PC-3 (cell line): ENCODE measurements around the gene WNT7B. TPM values are rescaled to one million over a fixed set of nuclear protein-coding genes. Genes with fewer than 3 reads are reported as not detected.

Source experiments
- ATAC-seq: fragments of 200-7000 bp; cut with Tn5 transposase; 2 replicates; pipeline ENCODE4 v1.9.1; 2020; ENCODE audit warnings: mild to moderate bottlenecking, moderate library complexity
- BruUV-seq: library from RNA; stranded (reverse); fragments of 400-500 nt; replicated peaks from 2 replicates; lab custom pipeline; 2021; lab: Mats Ljungman, UMichigan
- CTCF ChIA-PET: fragments of 300-600 bp; sonication (Branson Sonifier 250); formaldehyde crosslinking; loops from one replicate; lab custom pipeline; 2022; ENCODE audit warnings: antibody characterized with exemption; lab: Charles Lee
- POLR2A ChIA-PET: fragments of 300-600 bp; sonication (Branson Sonifier 250); formaldehyde crosslinking; loops from one replicate; lab custom pipeline; 2022; ENCODE audit warnings: antibody characterized with exemption; ENCODE audit not compliant: unreplicated experiment; lab: Charles Lee
- DNase-seq: peaks from one replicate; pipeline ENCODE4 v3.0.0-alpha.2; 2015
- H2AFZ ChIP-seq: fragments of 300-600 bp; sonication (generic); 2 replicates; pipeline ENCODE4 v1.6.0; 2016; ENCODE audit warnings: antibody characterized with exemption, low read length
- H3F3A ChIP-seq: fragments of 300-600 bp; sonication (generic); one replicate; pipeline ENCODE4 v1.6.0; 2017; ENCODE audit warnings: antibody characterized with exemption, low read length, control low read depth, mild to moderate bottlenecking; ENCODE audit not compliant: unreplicated experiment
- H3K27ac ChIP-seq: fragments of 300-600 bp; sonication (generic); 2 replicates; pipeline ENCODE4 v1.5.1; 2016; ENCODE audit warnings: mild to moderate bottlenecking, low read length
- H3K27me3 ChIP-seq: fragments of 300-600 bp; sonication (generic); 2 replicates; pipeline ENCODE4 v1.6.1; 2016; ENCODE audit warnings: low read length, mixed read lengths
- H3K36me3 ChIP-seq: fragments of 300-600 bp; sonication (generic); 2 replicates; pipeline ENCODE4 v1.6.1; 2016; ENCODE audit warnings: low read depth, mixed run types, low read length, mixed read lengths
- H3K4me1 ChIP-seq: fragments of 300-600 bp; sonication (generic); 2 replicates; pipeline ENCODE4 v1.5.1; 2016; ENCODE audit warnings: low read length; ENCODE audit not compliant: insufficient read depth
- H3K4me2 ChIP-seq: fragments of 300-600 bp; sonication (generic); 2 replicates; pipeline ENCODE4 v1.6.0; 2016; ENCODE audit warnings: low read length
- H3K4me3 ChIP-seq: fragments of 300-600 bp; sonication (generic); 2 replicates; pipeline ENCODE4 v1.5.1; 2016; ENCODE audit warnings: mild to moderate bottlenecking, low read length, mixed read lengths
- H3K79me2 ChIP-seq: fragments of 300-600 bp; sonication (generic); 2 replicates; pipeline ENCODE4 v1.6.1; 2017; ENCODE audit warnings: low read length, mixed read lengths
- H3K9ac ChIP-seq: fragments of 300-600 bp; sonication (generic); 2 replicates; pipeline ENCODE4 v1.6.0; 2016; ENCODE audit warnings: mild to moderate bottlenecking, low read length
- H3K9me2 ChIP-seq: fragments of 300-600 bp; sonication (generic); replicated peaks from 2 replicates; pipeline ENCODE4 v1.6.1; 2016; ENCODE audit warnings: mixed run types, low read length, mixed read lengths
- H3K9me3 ChIP-seq: fragments of 300-600 bp; sonication (generic); 2 replicates; pipeline ENCODE4 v1.6.1; 2016; ENCODE audit warnings: low read length, mixed read lengths
- H4K20me1 ChIP-seq: fragments of 300-600 bp; sonication (generic); 2 replicates; pipeline ENCODE4 v1.6.1; 2016; ENCODE audit warnings: low read length, mixed read lengths
- CTCF ChIP-seq: fragments of 300-600 bp; sonication (generic); conservative IDR thresholded peaks from 2 replicates; pipeline ENCODE4 v1.5.1; 2017; ENCODE audit warnings: antibody characterized with exemption, low read depth, mild to moderate bottlenecking, low read length
- EZH2 ChIP-seq: fragments of 300-600 bp; sonication (generic); IDR thresholded peaks from one replicate; pipeline ENCODE4 v1.6.1; 2017; ENCODE audit warnings: antibody characterized with exemption, mild to moderate bottlenecking, low read length; ENCODE audit not compliant: unreplicated experiment
- EZH2phosphoT487 ChIP-seq: fragments of 300-600 bp; sonication (generic); IDR thresholded peaks from 2 replicates; pipeline ENCODE4 v1.6.1; 2018; ENCODE audit warnings: mild to moderate bottlenecking, antibody characterized with exemption, low read length, borderline replicate concordance
- intact Hi-C: fragments of 100-400 bp; cut with micrococcal nuclease; formaldehyde crosslinking; loops from 2 replicates; pipeline ENCODE4 v1.9.0; 2023
- total RNA-seq: library from RNA; depleted of rRNA; stranded (reverse); fragments of >200 nt; gene quantifications from 2 replicates; pipeline ENCODE4 v1.2.3, GENCODE V29; 2014

The WNT7B gene
- total RNA-seq, 1 experiment from 2014 or later = 42.0 TPM

GRCh38 chr22:45952553-45952952 is 24.4 kb downstream of the WNT7B start:
- intact Hi-C loops = no loop called here
- H3K79me2 ChIP-seq = peaks cover 51% of the 10 kb centered on the region
- ATAC-seq (no peak), DNase-seq (no peak)
- H4K20me1 ChIP-seq = peaks cover 4% of the 10 kb centered on the region; the same call in 1 of the 2 replicates
- ChIA-PET POLR2A (no interaction called here), CTCF (no interaction called here)
- TF ChIP-seq EZH2phosphoT487 (no peak), EZH2 (no peak), CTCF (no peak)
- no peaks in the 10 kb centered on the region for H3K9me3 ChIP-seq
- no peaks in the 10 kb centered on the region for H3K36me3 ChIP-seq
- H3K27me3 ChIP-seq = no peaks in the 10 kb centered on the region
- no peaks in the 10 kb centered on the region for H3F3A ChIP-seq
- no peaks in the 10 kb centered on the region for H3K9me2 ChIP-seq
- H2AFZ ChIP-seq = no peak overlapping the region
- no peak overlapping the region for H3K4me3 ChIP-seq
- no peak overlapping the region for H3K27ac ChIP-seq
- no TSS peak for BruUV-seq
- no peak overlapping the region for H3K4me2 ChIP-seq
- H3K4me1 ChIP-seq = no peaks in the 10 kb centered on the region
- no peak overlapping the region for H3K9ac ChIP-seq

- no peaks in the 10 kb centered on the region for H3K4me1 ChIP-seq
- TF ChIP-seq EZH2 (no peak), CTCF (no peak), EZH2phosphoT487 (no peak)
- ChIA-PET POLR2A (no interaction called here), CTCF (no interaction called here)
- H3K36me3 ChIP-seq = no peaks in the 10 kb centered on the region
- no peaks in the 10 kb centered on the region for H3K9me3 ChIP-seq
- BruUV-seq = no TSS peak
- H3F3A ChIP-seq = no peaks in the 10 kb centered on the region
- intact Hi-C loops = no loop called here
- no peaks in the 10 kb centered on the region for H3K27me3 ChIP-seq
- no peaks in the 10 kb centered on the region for H3K9me2 ChIP-seq
- no peak overlapping the region for H2AFZ ChIP-seq
- DNase-seq (no peak), ATAC-seq (no peak)
- H3K4me2 ChIP-seq = no peak overlapping the region
- H4K20me1 ChIP-seq = peaks cover 4% of the 10 kb centered on the region; the same call in 1 of the 2 replicates
- no peak overlapping the region for H3K4me3 ChIP-seq
- no peak overlapping the region for H3K27ac ChIP-seq
- H3K9ac ChIP-seq = no peak overlapping the region
- peaks cover 53% of the 10 kb centered on the region for H3K79me2 ChIP-seq
Measured at GRCh38 chr22:45952151-45952550, 24.8 kb downstream of the WNT7B start.

GRCh38 chr22:45949891-45950290 is 27.1 kb downstream of the WNT7B start:
- Histone ChIP-seq H4K20me1 (peaks cover 9% of the 10 kb centered on the region; the same call in 1 of the 2 replicates), H3K4me2 (no peak overlapping the region), H3K79me2 (peaks cover 48% of the 10 kb centered on the region), H3K27ac (no peak overlapping the region), H2AFZ (no peak overlapping the region), H3K4me1 (no peaks in the 10 kb centered on the region), H3K36me3 (no peaks in the 10 kb centered on the region), H3K9me2 (no peaks in the 10 kb centered on the region), H3K9me3 (no peaks in the 10 kb centered on the region), H3K9ac (no peak overlapping the region), H3K4me3 (no peak overlapping the region), H3F3A (no peaks in the 10 kb centered on the region), H3K27me3 (no peaks in the 10 kb centered on the region)
- ATAC-seq (no peak), DNase-seq (no peak)
- intact Hi-C loops = no loop called here
- POLR2A ChIA-PET = no interaction called here
- CTCF ChIA-PET = no interaction called here
- BruUV-seq = no TSS peak
- TF ChIP-seq CTCF (no peak), EZH2 (no peak), EZH2phosphoT487 (no peak)
